K562 (cell line): ENCODE results near the gene NSUN2. TPM values are rescaled to one million over a fixed set of nuclear protein-coding genes. Genes with fewer than 3 reads are reported as not detected.

ENCODE experiments used
- ATAC-seq: fragments of 200-7000 bp; cut with Tn5 transposase; 3 replicates; pipeline ENCODE4 v1.9.1; 2020; ENCODE audit warnings: moderate library complexity
- BruUV-seq: library from RNA; stranded (reverse); fragments of 400-500 nt; replicated peaks from 2 replicates; lab custom pipeline; 2021; lab: Mats Ljungman, UMichigan
- CTCF ChIA-PET: fragments of 300-600 bp; formaldehyde crosslinking; extraction: SDS; loops from one replicate; lab custom pipeline; 2021; ENCODE audit warnings: low intra/inter-chr PET ratio; lab: Yijun Ruan, JAX
- POLR2A ChIA-PET: fragments of 300-600, 350-650 bp; sonication (Branson Sonifier 250); formaldehyde crosslinking; extraction: SDS; loops from one replicate; lab custom pipeline; 2021; ENCODE audit warnings: antibody characterized with exemption, inconsistent platforms; lab: Yijun Ruan, JAX
- DNase-seq, 4 experiments: peaks; one replicate each; pipeline versions ENCODE4 v3.0.0 to v3.0.0-alpha.2; 2011 to 2018; ENCODE audit warnings: low spot score in 3 of 4, mixed read lengths in 3 of 4; ENCODE audit errors: extremely low read depth in 1 of 4
- FAIRE-seq: peaks from 2 replicates; lab custom pipeline; 2011; peaks lifted over from hg19 to GRCh38; lab: Jason Lieb, UNC
- H2AFZ ChIP-seq: 2 replicates; pipeline ENCODE4 v1.6.0; 2011; ENCODE audit warnings: low read depth, low read length, control low read depth, inconsistent platforms
- H3K27ac ChIP-seq: fragments of 200-600 bp; 3 replicates; pipeline ENCODE4 v1.8.0; 2011; ENCODE audit warnings: low read depth, mild to moderate bottlenecking, control low read depth, inconsistent platforms, low read length, moderate library complexity, mixed read lengths; ENCODE audit errors: extremely low read depth
- H3K27me3 ChIP-seq, 2 experiments: fragments of 300-600 bp in 1 of 2; 2 replicates in 1 of 2; 3 replicates in 1 of 2; pipeline versions ENCODE4 v1.6.0 to v1.8.0; 2011; ENCODE audit warnings: inconsistent platforms in 2 of 2, low read length in 2 of 2, mild to moderate bottlenecking in 1 of 2, mixed read lengths in 1 of 2, moderate library complexity in 1 of 2; ENCODE audit not compliant: control insufficient read depth in 2 of 2, insufficient read depth in 2 of 2
- H3K36me3 ChIP-seq: fragments of 300-600 bp; 3 replicates; pipeline ENCODE4 v1.8.0; 2011; ENCODE audit warnings: mild to moderate bottlenecking, low read length, inconsistent platforms; ENCODE audit not compliant: control insufficient read depth, insufficient read depth
- H3K4me1 ChIP-seq, 2 experiments: fragments of 200-600 bp in 1 of 2; replicated peaks in 1 of 2; 2 replicates in 1 of 2; 3 replicates in 1 of 2; pipeline versions ENCODE4 v1.5.1 to v1.8.0; 2011; ENCODE audit warnings: inconsistent platforms in 2 of 2, low read length in 2 of 2, mild to moderate bottlenecking in 1 of 2, mixed read lengths in 1 of 2, moderate library complexity in 1 of 2; ENCODE audit not compliant: control insufficient read depth in 2 of 2, insufficient read depth in 2 of 2
- H3K4me2 ChIP-seq: 2 replicates; pipeline ENCODE4 v1.6.1; 2011; ENCODE audit warnings: low read length, control low read depth, inconsistent platforms, mixed read lengths; ENCODE audit not compliant: insufficient read depth
- H3K4me3 ChIP-seq: fragments of 200-600 bp; sonication (generic), shearing (Covaris generic); 2 replicates; pipeline ENCODE4 v1.5.1; 2016; ENCODE audit warnings: control low read depth, inconsistent platforms
- H3K79me2 ChIP-seq: fragments of 200-600 bp; 3 replicates; pipeline ENCODE4 v1.8.0; 2011; ENCODE audit warnings: low read length, inconsistent platforms; ENCODE audit not compliant: control insufficient read depth, insufficient read depth
- H3K9ac ChIP-seq, 2 experiments: 2 replicates each; pipeline versions ENCODE4 v1.6.0 to v1.6.1; 2011; ENCODE audit warnings: low read depth in 2 of 2, low read length in 2 of 2, control low read depth in 1 of 2, inconsistent platforms in 1 of 2, mild to moderate bottlenecking in 1 of 2, mixed read lengths in 1 of 2; ENCODE audit not compliant: insufficient read depth in 1 of 2
- H3K9me1 ChIP-seq: one replicate; pipeline ENCODE4 v1.6.0; 2011; ENCODE audit warnings: inconsistent platforms, mild to moderate bottlenecking, low read length, moderate library complexity; ENCODE audit not compliant: control insufficient read depth, insufficient read depth
- H3K9me3 ChIP-seq: replicated peaks from 2 replicates; pipeline ENCODE4 v1.5.1; 2011; ENCODE audit warnings: low read depth, low read length, inconsistent platforms; ENCODE audit not compliant: control insufficient read depth, insufficient read depth
- H4K20me1 ChIP-seq: replicated peaks from 2 replicates; pipeline ENCODE4 v1.6.1; 2011; ENCODE audit warnings: low read length, inconsistent platforms, mixed read lengths; ENCODE audit not compliant: control insufficient read depth, insufficient read depth
- ETV5 ChIP-seq: sonication (generic); formaldehyde crosslinking; IDR thresholded peaks from 2 replicates; pipeline ENCODE4 v1.4.0; 2020; ENCODE audit warnings: low read depth, mild to moderate bottlenecking, missing genetic modification reagents
- ETV6 ChIP-seq, 3 experiments: fragments of 150-350 bp in 1 of 3; sonication (generic) in 1 of 3; formaldehyde crosslinking in 1 of 3; IDR thresholded peaks; 2 replicates each; pipeline versions ENCODE4 v1.6.1 to v1.8.0; 2014 to 2022; ENCODE audit warnings: borderline replicate concordance in 2 of 3, low read depth in 2 of 3, antibody characterized with exemption in 1 of 3, low read length in 1 of 3, mild to moderate bottlenecking in 1 of 3, missing genetic modification reagents in 1 of 3
- ILK ChIP-seq: fragments of 450-650 bp; IDR thresholded peaks from 2 replicates; pipeline ENCODE4 v1.6.1; 2016; ENCODE audit warnings: missing genetic modification characterization, low read depth, mild to moderate bottlenecking, missing compliant biosample characterization, moderate library complexity, borderline replicate concordance
- MTA1 ChIP-seq: fragments of 450-650 bp; IDR thresholded peaks from 2 replicates; pipeline ENCODE4 v1.6.1; 2017; ENCODE audit warnings: borderline replicate concordance
- PHB ChIP-seq: fragments of 250-450 bp; sonication (Bioruptor Pico); IDR thresholded peaks from 2 replicates; pipeline ENCODE4 v1.5.0; 2021
- POLR3G ChIP-seq: IDR thresholded peaks from 2 replicates; pipeline ENCODE4 v1.6.1; 2011; ENCODE audit not compliant: insufficient read length, insufficient replicate concordance; ENCODE audit errors: extremely low read depth
- TEAD4 ChIP-seq, 2 experiments: sonication (generic) in 1 of 2; formaldehyde crosslinking in 1 of 2; IDR thresholded peaks; 2 replicates each; pipeline versions ENCODE4 v1.6.1 to v1.8.0; 2012 to 2022; ENCODE audit warnings: borderline replicate concordance in 1 of 2, inconsistent platforms in 1 of 2, low read length in 1 of 2, mild to moderate bottlenecking in 1 of 2, missing genetic modification reagents in 1 of 2
- ZNF324 ChIP-seq: fragments of 250-450 bp; sonication (Bioruptor Pico); IDR thresholded peaks from 2 replicates; pipeline ENCODE4 v1.4.0; 2020; ENCODE audit warnings: mild to moderate bottlenecking
- WGBS: fragments of 100-300 bp; shearing (Covaris generic); methylation state at CpG from one replicate; pipeline ENCODE4 v1.1.6; 2016; ENCODE audit warnings: low coverage, mixed read lengths; ENCODE audit not compliant: insufficient coverage; ENCODE audit errors: missing lambda C conversion rate; 5-methylcytosine and 5-hydroxymethylcytosine counted together
- in situ Hi-C: fragments of 300-500 bp; cut with MboI; formaldehyde crosslinking; loops from 4 replicates; pipeline ENCODE4 v1.15.0; 2018; ENCODE audit warnings: inconsistent platforms, mixed read lengths
- intact Hi-C: fragments of 100-400 bp; cut with micrococcal nuclease; formaldehyde crosslinking; loops from 2 replicates; pipeline ENCODE4 v1.14.2; 2022
- polyA plus RNA-seq, 8 experiments: library from polyadenylated mRNA; depleted of rRNA in 4 of 8; stranded (reverse) in 5 of 8; unstranded in 3 of 8; fragments of >200 nt; fragmentation: Nextera tagmentation in 2 of 8; fragmentation: Illumina TruSeq in 1 of 8; extraction: Ambion mirVana in 2 of 8; extraction: Trizol in 1 of 8; gene quantifications; 2 replicates each; pipeline versions ENCODE4 v1.2.1 to v1.2.3, GENCODE V29; 2011 to 2014; ENCODE audit warnings: inconsistent platforms in 1 of 8, missing spikeins in 1 of 8
- total RNA-seq, 7 experiments: library from RNA; depleted of rRNA in 6 of 7; stranded (reverse); fragments of >200 nt in 6 of 7; fragmentation: Illumina TruSeq in 2 of 7; extraction: Trizol in 2 of 7; gene quantifications; 2 replicates each; pipeline versions ENCODE4 v1.2.1 to v1.2.3, GENCODE V29; 2011 to 2021; ENCODE audit warnings: low replicate concordance in 1 of 7

NSUN2 gene
- total and polyA plus RNA-seq, 9 of the 15 experiments (the other 6 are each of a cell fraction or from before 2014, with no cell fraction given) = 9.2 to 167 (median 127) TPM

DNA sequence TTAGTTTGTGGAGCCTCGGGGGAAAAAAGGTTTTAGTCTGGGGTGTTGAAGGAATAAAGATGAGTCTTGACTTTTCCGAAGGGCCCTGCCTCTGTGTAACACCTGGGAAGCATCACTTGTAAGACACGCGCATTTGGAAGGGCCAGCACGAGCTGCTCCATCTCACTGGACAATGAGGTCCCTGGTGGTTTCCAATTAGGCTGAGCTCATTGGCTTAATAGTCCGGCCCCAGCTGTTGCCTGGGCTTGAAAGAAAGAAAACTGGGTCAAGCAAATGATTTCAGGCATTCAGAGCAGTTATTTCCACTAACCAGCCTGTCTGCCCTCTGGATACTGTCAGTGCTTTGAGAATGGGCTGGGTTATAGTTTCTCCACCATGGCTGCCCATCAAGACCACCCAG lies 64.5 kb downstream of the NSUN2 start:
- no peak overlapping the region for H3K9ac ChIP-seq
- intact Hi-C loops (no loop called here), in situ Hi-C loops (no loop called here)
- no peaks in the 10 kb centered on the region for H3K79me2 ChIP-seq
- no peak overlapping the region for H2AFZ ChIP-seq
- H3K4me3 ChIP-seq = no peak overlapping the region
- H3K36me3 ChIP-seq = no peaks in the 10 kb centered on the region
- no peaks in the 10 kb centered on the region for H3K9me3 ChIP-seq
- peaks cover 13 to 22% of the 10 kb centered on the region in 2 experiments; a peak in 4 of 5 replicates for H3K27me3 ChIP-seq
- FAIRE-seq (no peak), ATAC-seq (no peak), DNase-seq (no peak)
- ChIA-PET POLR2A (no interaction called here), CTCF (no interaction called here)
- BruUV-seq = no TSS peak
- no peak overlapping the region for H3K4me2 ChIP-seq
- H4K20me1 ChIP-seq = no peaks in the 10 kb centered on the region
- WGBS = 1% methylated on average over 6 of the region's 6 CpGs
- no peaks in the 10 kb centered on the region for H3K9me1 ChIP-seq
- H3K27ac ChIP-seq = no peak overlapping the region
- TF ChIP-seq PHB (CRISPR knock-in tag) (no peak), ILK (tag) (no peak), TEAD4 (IDR thresholded peaks at IDR 0.05; ENCODE audit: low read length) (no peak), TEAD4 (CRISPR knock-in tag; IDR thresholded peaks at IDR 0.05; ENCODE audit: borderline replicate concordance) (no peak), POLR3G (no peak), ETV6 (IDR thresholded peaks at IDR 0.05; ENCODE audit: borderline replicate concordance in 1 of 2, low read depth in 2 of 2, low read length in 1 of 2) (no peak), ETV6 (CRISPR knock-in tag; IDR thresholded peaks at IDR 0.05; ENCODE audit: borderline replicate concordance) (no peak), MTA1 (no peak), ETV5 (CRISPR knock-in tag) (no peak), ZNF324 (CRISPR knock-in tag) (no peak)
- H3K4me1 ChIP-seq = peaks cover 0 to 4% of the 10 kb centered on the region in 2 experiments; a peak in 1 of 5 replicates
